Gastroesophageal sphincter (tissue), 3 donors: ENCODE results near the gene PLBD2.

Source experiments
- EP300 ChIP-seq: sonication (generic); formaldehyde crosslinking; IDR thresholded peaks from one replicate; pipeline ENCODE4 v1.6.1; 2017; ENCODE audit warnings: antibody characterized with exemption, mild to moderate bottlenecking
- POLR2AphosphoS5 ChIP-seq: sonication (generic); formaldehyde crosslinking; IDR thresholded peaks from one replicate; pipeline ENCODE4 v1.6.1; 2017; ENCODE audit warnings: antibody characterized with exemption
- TF ChIP-seq, protein P1 (sequence below), 4 experiments: fragments of 200-600 bp in 2 of 4; fragments of 450-650 bp in 2 of 4; sonication (generic) in 1 of 4; IDR thresholded peaks; one replicate each; pipeline ENCODE4 v1.5.1; 2017 to 2019; ENCODE audit warnings: antibody characterized with exemption in 4 of 4, mild to moderate bottlenecking in 2 of 4, moderate library complexity in 2 of 4

DNA sequence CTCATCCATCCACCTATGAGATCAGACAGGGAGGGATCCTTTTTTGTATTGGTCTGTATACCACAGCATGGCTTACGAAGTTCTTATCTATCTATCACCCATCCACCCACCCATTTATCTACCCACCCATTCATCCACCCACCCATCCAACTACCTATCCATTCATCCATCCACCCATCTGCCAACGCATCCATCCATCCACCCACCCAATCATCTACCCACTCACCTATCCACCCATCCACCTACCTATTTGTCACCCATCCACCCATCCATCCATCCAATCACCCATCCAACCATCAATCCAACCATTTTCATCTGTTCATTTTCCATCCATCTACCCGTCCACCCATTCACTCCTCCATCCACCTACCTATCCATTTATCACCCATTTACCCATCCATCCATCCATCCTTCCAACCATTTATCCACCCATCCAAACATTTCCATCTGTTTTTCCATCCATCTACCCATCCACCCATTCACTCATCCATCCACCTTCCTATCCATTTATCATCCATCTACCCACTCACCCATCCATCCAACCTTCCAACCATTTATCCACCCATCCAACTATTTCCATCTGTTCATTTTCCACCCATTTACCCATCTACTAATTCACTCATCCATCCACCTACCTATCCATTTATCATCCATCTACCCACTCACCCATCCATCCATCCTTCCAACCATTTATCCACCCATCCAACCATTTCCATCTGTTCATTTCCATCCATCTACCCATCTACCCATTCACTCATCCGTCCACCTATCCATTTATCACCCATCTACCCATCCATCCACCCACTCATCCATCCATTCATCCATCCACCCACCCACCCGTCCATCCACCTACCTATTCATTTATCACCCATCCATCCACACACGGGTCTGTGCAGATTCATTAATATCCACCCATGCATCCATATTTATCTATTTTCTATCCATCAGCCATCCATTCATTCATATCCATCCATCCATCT, 32.0 kb downstream of the PLBD2 start:
- TF ChIP-seq, protein P1, sequence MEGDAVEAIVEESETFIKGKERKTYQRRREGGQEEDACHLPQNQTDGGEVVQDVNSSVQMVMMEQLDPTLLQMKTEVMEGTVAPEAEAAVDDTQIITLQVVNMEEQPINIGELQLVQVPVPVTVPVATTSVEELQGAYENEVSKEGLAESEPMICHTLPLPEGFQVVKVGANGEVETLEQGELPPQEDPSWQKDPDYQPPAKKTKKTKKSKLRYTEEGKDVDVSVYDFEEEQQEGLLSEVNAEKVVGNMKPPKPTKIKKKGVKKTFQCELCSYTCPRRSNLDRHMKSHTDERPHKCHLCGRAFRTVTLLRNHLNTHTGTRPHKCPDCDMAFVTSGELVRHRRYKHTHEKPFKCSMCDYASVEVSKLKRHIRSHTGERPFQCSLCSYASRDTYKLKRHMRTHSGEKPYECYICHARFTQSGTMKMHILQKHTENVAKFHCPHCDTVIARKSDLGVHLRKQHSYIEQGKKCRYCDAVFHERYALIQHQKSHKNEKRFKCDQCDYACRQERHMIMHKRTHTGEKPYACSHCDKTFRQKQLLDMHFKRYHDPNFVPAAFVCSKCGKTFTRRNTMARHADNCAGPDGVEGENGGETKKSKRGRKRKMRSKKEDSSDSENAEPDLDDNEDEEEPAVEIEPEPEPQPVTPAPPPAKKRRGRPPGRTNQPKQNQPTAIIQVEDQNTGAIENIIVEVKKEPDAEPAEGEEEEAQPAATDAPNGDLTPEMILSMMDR (IDR thresholded peaks at IDR 0.05): no peak
- TF ChIP-seq EP300: no peak
- TF ChIP-seq POLR2AphosphoS5: no peak
